HCT116 (cell line): ENCODE data around the gene C1orf167. TPM values are rescaled to one million over a fixed set of nuclear protein-coding genes. Genes with fewer than 3 reads are reported as not detected.

Source experiments
- ATAC-seq: fragments of 200-7000 bp; cut with Tn5 transposase; 2 replicates; pipeline ENCODE4 v1.9.1; 2020; ENCODE audit warnings: mild to moderate bottlenecking, moderate library complexity
- BruUV-seq: library from RNA; stranded (reverse); fragments of 400-500 nt; replicated peaks from 2 replicates; lab custom pipeline; 2021; lab: Mats Ljungman, UMichigan
- CTCF ChIA-PET: fragments of 300-600 bp; sonication (Branson Sonifier 250); formaldehyde crosslinking; loops from one replicate; lab custom pipeline; 2021; ENCODE audit warnings: antibody characterized with exemption; lab: Charles Lee
- POLR2A ChIA-PET: fragments of 300-600, 350-600 bp; sonication (Branson Sonifier 250); formaldehyde crosslinking; loops from one replicate; lab custom pipeline; 2021; ENCODE audit warnings: antibody characterized with exemption; lab: Charles Lee
- RAD21 ChIA-PET, 2 experiments: fragments of 300-600 bp; sonication (Branson Sonifier 250); formaldehyde crosslinking; loops; one replicate each; lab custom pipeline; 2023; ENCODE audit warnings: low total read pairs in 2 of 2; ENCODE audit not compliant: uncharacterized antibody in 2 of 2, unreplicated experiment in 2 of 2, low non-redundant PET in 1 of 2; lab: Charles Lee
- DNase-seq: peaks from one replicate; pipeline ENCODE4 v3.0.0-alpha.2; 2010; ENCODE audit warnings: low read depth, low spot score
- H2AFZ ChIP-seq: fragments of 200-600 bp; shearing (Covaris generic), sonication (generic); 2 replicates; pipeline ENCODE4 v1.6.1; 2017; ENCODE audit warnings: low read depth, mixed run types, mixed read lengths, antibody characterized with exemption, low read length; ENCODE audit not compliant: poor library complexity, severe bottlenecking
- H3K27ac ChIP-seq: 2 replicates; pipeline ENCODE4 v1.5.1; 2012; ENCODE audit warnings: low read depth, low read length
- H3K27me3 ChIP-seq: fragments of 200-600 bp; sonication (generic); 2 replicates; pipeline ENCODE4 v1.6.1; 2016; ENCODE audit warnings: mixed run types, low read length, mixed read lengths; ENCODE audit not compliant: insufficient read depth
- H3K36me3 ChIP-seq, 2 experiments: fragments of 200-500 bp in 1 of 2; fragments of 200-600 bp in 1 of 2; sonication (Bioruptor generic) in 1 of 2; sonication (generic) in 1 of 2; 2 replicates each; pipeline versions ENCODE4 v1.5.1 to v1.6.1; 2014 to 2016; ENCODE audit warnings: low read length in 2 of 2, inconsistent platforms in 1 of 2, mixed read lengths in 1 of 2, mixed run types in 1 of 2; ENCODE audit not compliant: insufficient read depth in 2 of 2, control insufficient read depth in 1 of 2
- H3K4me1 ChIP-seq, 2 experiments: fragments of 200-600 bp in 1 of 2; sonication (generic) in 1 of 2; 2 replicates each; pipeline versions ENCODE4 v1.5.1 to v1.6.1; 2012 to 2017; ENCODE audit warnings: low read length in 2 of 2, inconsistent platforms in 1 of 2, mild to moderate bottlenecking in 1 of 2, mixed read lengths in 1 of 2, mixed run types in 1 of 2, moderate library complexity in 1 of 2; ENCODE audit not compliant: insufficient read depth in 2 of 2, control insufficient read depth in 1 of 2
- H3K4me2 ChIP-seq: fragments of 200-600 bp; sonication (generic); 2 replicates; pipeline ENCODE4 v1.6.1; 2017; ENCODE audit warnings: mixed run types, low read length, mixed read lengths
- H3K4me3 ChIP-seq, 2 experiments: fragments of 200-600 bp in 1 of 2; sonication (generic) in 1 of 2; replicated peaks in 1 of 2; 2 replicates each; pipeline ENCODE4 v1.5.1; 2011 to 2016; ENCODE audit warnings: low read length in 2 of 2, control low read depth in 1 of 2, low read depth in 1 of 2, mild to moderate bottlenecking in 1 of 2, mixed read lengths in 1 of 2, mixed run types in 1 of 2
- H3K79me2 ChIP-seq: fragments of 200-600 bp; sonication (generic); 2 replicates; pipeline ENCODE4 v1.6.1; 2017; ENCODE audit warnings: mild to moderate bottlenecking, mixed run types, low read length, moderate library complexity, mixed read lengths; ENCODE audit not compliant: insufficient read depth
- H3K9ac ChIP-seq: fragments of 200-600 bp; sonication (generic); 2 replicates; pipeline ENCODE4 v1.6.1; 2016; ENCODE audit warnings: low read length, mixed read lengths
- H3K9me2 ChIP-seq: fragments of 200-600 bp; sonication (generic), shearing (Covaris generic); 2 replicates; pipeline ENCODE4 v1.6.1; 2017; ENCODE audit warnings: mixed run types, mild to moderate bottlenecking, moderate library complexity; ENCODE audit not compliant: insufficient read depth
- H3K9me3 ChIP-seq, 2 experiments: fragments of 200-500 bp in 1 of 2; fragments of 200-600 bp in 1 of 2; sonication (Bioruptor generic) in 1 of 2; sonication (generic) in 1 of 2; 2 replicates each; pipeline ENCODE4 v1.6.1; 2014 to 2017; ENCODE audit warnings: low read length in 2 of 2, mixed read lengths in 2 of 2, inconsistent platforms in 1 of 2, low read depth in 1 of 2, mild to moderate bottlenecking in 1 of 2, mixed run types in 1 of 2, moderate library complexity in 1 of 2; ENCODE audit not compliant: control insufficient read depth in 1 of 2, insufficient read depth in 1 of 2
- H4K20me1 ChIP-seq: fragments of 200-600 bp; sonication (generic), shearing (Covaris generic); 2 replicates; pipeline ENCODE4 v1.6.1; 2017; ENCODE audit warnings: mixed run types, mild to moderate bottlenecking, moderate library complexity; ENCODE audit not compliant: insufficient read depth
- ATF3 ChIP-seq: IDR thresholded peaks from 2 replicates; pipeline ENCODE4 v1.6.1; 2012
- CBX3 ChIP-seq: IDR thresholded peaks from 2 replicates; pipeline ENCODE4 v1.6.1; 2012; ENCODE audit warnings: low read depth
- CEBPB ChIP-seq: IDR thresholded peaks from 2 replicates; pipeline ENCODE4 v1.6.1; 2012; ENCODE audit warnings: low read depth
- EGR1 ChIP-seq: IDR thresholded peaks from 2 replicates; pipeline ENCODE4 v1.6.1; 2012; ENCODE audit warnings: low read depth
- ELF1 ChIP-seq: IDR thresholded peaks from 2 replicates; pipeline ENCODE4 v1.6.1; 2012; ENCODE audit warnings: low read depth, borderline replicate concordance
- EZH2phosphoT487 ChIP-seq: fragments of 200-600 bp; IDR thresholded peaks from 2 replicates; pipeline ENCODE4 v1.6.1; 2018; ENCODE audit warnings: antibody characterized with exemption, borderline replicate concordance
- FOSL1 ChIP-seq: IDR thresholded peaks from 2 replicates; pipeline ENCODE4 v1.6.1; 2012; ENCODE audit warnings: low read depth
- JUND ChIP-seq: IDR thresholded peaks from 2 replicates; pipeline ENCODE4 v1.6.1; 2012
- POLR2A ChIP-seq: IDR thresholded peaks from 2 replicates; pipeline ENCODE4 v1.7.0; 2011; ENCODE audit warnings: borderline replicate concordance; ENCODE audit not compliant: insufficient read depth, insufficient read length; ENCODE audit errors: extremely low read depth
- POLR2AphosphoS5 ChIP-seq: IDR thresholded peaks from 2 replicates; pipeline ENCODE4 v1.6.1; 2011; ENCODE audit warnings: mild to moderate bottlenecking, low read depth, low read length, moderate library complexity
- REST ChIP-seq: IDR thresholded peaks from 2 replicates; pipeline ENCODE4 v1.6.1; 2012; ENCODE audit warnings: low read depth
- SIN3A ChIP-seq: IDR thresholded peaks from 2 replicates; pipeline ENCODE4 v1.6.1; 2012; ENCODE audit warnings: low read depth
- SP1 ChIP-seq: IDR thresholded peaks from 2 replicates; pipeline ENCODE4 v1.6.1; 2012; ENCODE audit warnings: low read depth
- SRF ChIP-seq: IDR thresholded peaks from 2 replicates; pipeline ENCODE4 v1.6.1; 2012; ENCODE audit warnings: low read depth
- TCF7L2 ChIP-seq: IDR thresholded peaks from 2 replicates; pipeline ENCODE4 v1.7.0; 2011; ENCODE audit warnings: borderline replicate concordance, inconsistent platforms; ENCODE audit not compliant: insufficient read depth, insufficient read length; ENCODE audit errors: extremely low read depth
- ZBTB33 ChIP-seq: IDR thresholded peaks from 2 replicates; pipeline ENCODE4 v1.6.1; 2011; ENCODE audit warnings: mild to moderate bottlenecking, low read length, moderate library complexity; ENCODE audit not compliant: insufficient replicate concordance; ENCODE audit errors: extremely low read depth
- ZFX ChIP-seq: fragments of 450-650 bp; IDR thresholded peaks from 2 replicates; pipeline ENCODE4 v1.6.1; 2017
- ZNF274 ChIP-seq: fragments of 200-500 bp; sonication (Bioruptor generic); IDR thresholded peaks from 2 replicates; pipeline ENCODE4 v1.6.1; 2014; ENCODE audit warnings: mild to moderate bottlenecking, low read depth, low read length, inconsistent platforms
- intact Hi-C: fragments of 100-400 bp; cut with micrococcal nuclease; formaldehyde crosslinking; loops from 2 replicates; pipeline ENCODE4 v1.10.0; 2022
- total RNA-seq: library from RNA; stranded (reverse); gene quantifications from one replicate; pipeline ENCODE4 v1.2.1, GENCODE V29; 2021; ENCODE audit not compliant: unreplicated experiment
- TF ChIP-seq, protein P1 (sequence below): IDR thresholded peaks from 2 replicates; pipeline ENCODE4 v1.6.1; 2012
- TF ChIP-seq, protein P2 (sequence below), 3 experiments: fragments of 200-600 bp in 1 of 3; sonication (generic) in 1 of 3; IDR thresholded peaks in 2 of 3; conservative IDR thresholded peaks in 1 of 3; 2 replicates each; pipeline ENCODE4 v1.5.1; 2012 to 2017; ENCODE audit warnings: low read depth in 2 of 3, low read length in 2 of 3, antibody characterized with exemption in 1 of 3, borderline replicate concordance in 1 of 3, control low read depth in 1 of 3, mild to moderate bottlenecking in 1 of 3, mixed read lengths in 1 of 3, mixed run types in 1 of 3, moderate library complexity in 1 of 3; ENCODE audit not compliant: insufficient read depth in 1 of 3

Gene C1orf167
- total RNA-seq, 1 experiment from 2014 or later: 0.12 TPM

- Histone ChIP-seq H3K9me3 (no peaks in the 10 kb centered on the region), H3K27me3 (no peaks in the 10 kb centered on the region), H3K4me1 (peaks cover 24 to 25% of the 10 kb centered on the region in 2 experiments), H3K27ac (peak overlapping the region; percentile 70; the same call in 1 of the 2 replicates), H3K36me3 (0 out of 4 replicates have a peak, but pooled peaks cover 0 to 5% of the 10 kb centered on the region in 2 experiments), H3K9me2 (no peaks in the 10 kb centered on the region), H3K4me2 (peak overlapping the region; percentile 75), H3K4me3 (peak overlapping the region in 1 of 2 experiments; percentile 38; a peak in 2 of 4 replicates), H2AFZ (no peak overlapping the region), H3K9ac (peak overlapping the region; percentile 51), H4K20me1 (no peaks in the 10 kb centered on the region; the same call in 1 of the 2 replicates), H3K79me2 (no peaks in the 10 kb centered on the region)
- DNase-seq (no peak), ATAC-seq (no peak)
- TF ChIP-seq TCF7L2 (no peak), POLR2AphosphoS5 (no peak), FOSL1 (no peak), ATF3 (no peak), EZH2phosphoT487 (no peak), CBX3 (no peak), REST (no peak), CEBPB (no peak), SIN3A (no peak), POLR2A (no peak), ZBTB33 (no peak), EGR1 (no peak), JUND (no peak), ZFX (no peak), ZNF274 (no peak), SRF (no peak), SP1 (no peak), ELF1 (no peak)
- TF ChIP-seq, protein P1, sequence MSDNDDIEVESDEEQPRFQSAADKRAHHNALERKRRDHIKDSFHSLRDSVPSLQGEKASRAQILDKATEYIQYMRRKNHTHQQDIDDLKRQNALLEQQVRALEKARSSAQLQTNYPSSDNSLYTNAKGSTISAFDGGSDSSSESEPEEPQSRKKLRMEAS: no peak
- TF ChIP-seq, protein P2, sequence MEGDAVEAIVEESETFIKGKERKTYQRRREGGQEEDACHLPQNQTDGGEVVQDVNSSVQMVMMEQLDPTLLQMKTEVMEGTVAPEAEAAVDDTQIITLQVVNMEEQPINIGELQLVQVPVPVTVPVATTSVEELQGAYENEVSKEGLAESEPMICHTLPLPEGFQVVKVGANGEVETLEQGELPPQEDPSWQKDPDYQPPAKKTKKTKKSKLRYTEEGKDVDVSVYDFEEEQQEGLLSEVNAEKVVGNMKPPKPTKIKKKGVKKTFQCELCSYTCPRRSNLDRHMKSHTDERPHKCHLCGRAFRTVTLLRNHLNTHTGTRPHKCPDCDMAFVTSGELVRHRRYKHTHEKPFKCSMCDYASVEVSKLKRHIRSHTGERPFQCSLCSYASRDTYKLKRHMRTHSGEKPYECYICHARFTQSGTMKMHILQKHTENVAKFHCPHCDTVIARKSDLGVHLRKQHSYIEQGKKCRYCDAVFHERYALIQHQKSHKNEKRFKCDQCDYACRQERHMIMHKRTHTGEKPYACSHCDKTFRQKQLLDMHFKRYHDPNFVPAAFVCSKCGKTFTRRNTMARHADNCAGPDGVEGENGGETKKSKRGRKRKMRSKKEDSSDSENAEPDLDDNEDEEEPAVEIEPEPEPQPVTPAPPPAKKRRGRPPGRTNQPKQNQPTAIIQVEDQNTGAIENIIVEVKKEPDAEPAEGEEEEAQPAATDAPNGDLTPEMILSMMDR (IDR thresholded peaks at IDR 0.05 in 2 of 3, conservative IDR thresholded peaks at IDR 0.05 in 1 of 3; ENCODE audit: borderline replicate concordance in 1 of 3, insufficient read depth in 1 of 3, low read depth in 2 of 3, low read length in 2 of 3): no peak
- intact Hi-C loops: no loop called here
- RAD21 ChIA-PET: no interaction called here
- no TSS peak for BruUV-seq
- POLR2A ChIA-PET: interaction anchor here (0.6 kb wide), 1 partner anchor 16 kb away, joined by 3 read pairs; the partner anchor contains the start of gene CLCN6
- CTCF ChIA-PET: no interaction called here
Measured at GRCh38 chr1:11822091-11822490, 60.1 kb downstream of the C1orf167 start.
